Neural cell (in vitro differentiated cells): ENCODE measurements around the gene BCKDHB. TPM values are rescaled to one million over a fixed set of nuclear protein-coding genes. Genes with fewer than 3 reads are reported as not detected.

Source experiments
- H2AFZ ChIP-seq: fragments of 200-600, 300-800 bp; sonication (generic), shearing (Covaris generic); 2 replicates; pipeline ENCODE4 v1.6.0; 2014; ENCODE audit warnings: low read depth, mild to moderate bottlenecking, antibody characterized with exemption, low read length, moderate library complexity
- H3F3A ChIP-seq: fragments of 200-600 bp; shearing (Covaris generic); 2 replicates; pipeline ENCODE4 v1.6.1; 2016; ENCODE audit warnings: mild to moderate bottlenecking, moderate library complexity, mixed read lengths, antibody characterized with exemption, low read length; ENCODE audit not compliant: insufficient read depth, poor library complexity, severe bottlenecking
- H3K27ac ChIP-seq: fragments of 200-600, 300-800 bp; sonication (generic), shearing (Covaris generic); 2 replicates; pipeline ENCODE4 v1.5.1; 2014; ENCODE audit warnings: mild to moderate bottlenecking, low read length, moderate library complexity
- H3K27me3 ChIP-seq: fragments of 300-800, 200-600 bp; sonication (generic), shearing (Covaris generic); 2 replicates; pipeline ENCODE4 v1.6.0; 2014; ENCODE audit warnings: mild to moderate bottlenecking, low read depth, low read length, moderate library complexity; ENCODE audit not compliant: insufficient read depth
- H3K36me3 ChIP-seq: fragments of 300-800, 200-600 bp; sonication (generic), shearing (Covaris generic); 2 replicates; pipeline ENCODE4 v1.5.1; 2014; ENCODE audit warnings: mild to moderate bottlenecking, antibody characterized with exemption, low read length, moderate library complexity; ENCODE audit not compliant: insufficient read depth
- H3K4me2 ChIP-seq: fragments of 300-800, 200-600 bp; sonication (generic), shearing (Covaris generic); 2 replicates; pipeline ENCODE4 v1.6.0; 2014; ENCODE audit warnings: mild to moderate bottlenecking, low read length
- H3K4me3 ChIP-seq: fragments of 300-800, 200-600 bp; sonication (generic), shearing (Covaris generic); 2 replicates; pipeline ENCODE4 v1.5.1; 2014; ENCODE audit warnings: mild to moderate bottlenecking, low read length, moderate library complexity
- H3K79me2 ChIP-seq: fragments of 200-600 bp; shearing (Covaris generic); replicated peaks from 2 replicates; pipeline ENCODE4 v1.6.0; 2014; ENCODE audit warnings: mild to moderate bottlenecking, low read length, moderate library complexity; ENCODE audit not compliant: insufficient read depth
- H3K9ac ChIP-seq: fragments of 300-800, 200-600 bp; sonication (generic), shearing (Covaris generic); 2 replicates; pipeline ENCODE4 v1.6.1; 2016; ENCODE audit warnings: mild to moderate bottlenecking, low read length, mixed read lengths
- H3K9me2 ChIP-seq: fragments of 200-600 bp; shearing (Covaris generic); 2 replicates; pipeline ENCODE4 v1.6.1; 2016; ENCODE audit warnings: mild to moderate bottlenecking, low read length, mixed read lengths; ENCODE audit not compliant: insufficient read depth
- H3K9me3 ChIP-seq: fragments of 200-600, 300-800 bp; sonication (generic), shearing (Covaris generic); 2 replicates; pipeline ENCODE4 v1.6.1; 2016; ENCODE audit warnings: mild to moderate bottlenecking, mixed run types, low read length, moderate library complexity, mixed read lengths
- H4K20me1 ChIP-seq: fragments of 200-600 bp; shearing (Covaris generic); 2 replicates; pipeline ENCODE4 v1.6.1; 2016; ENCODE audit warnings: mild to moderate bottlenecking, mixed run types; ENCODE audit not compliant: insufficient read depth
- EP300 ChIP-seq: fragments of 450-650 bp; conservative IDR thresholded peaks from 2 replicates; pipeline ENCODE4 v1.6.1; 2014; ENCODE audit warnings: antibody characterized with exemption, mild to moderate bottlenecking, moderate library complexity; ENCODE audit not compliant: poor library complexity, severe bottlenecking
- EZH2 ChIP-seq: fragments of 200-600, 300-800 bp; shearing (Covaris generic), sonication (generic); IDR thresholded peaks from 2 replicates; pipeline ENCODE4 v1.6.1; 2014; ENCODE audit warnings: antibody characterized with exemption, low read length, borderline replicate concordance, mild to moderate bottlenecking; ENCODE audit not compliant: insufficient read depth, poor library complexity, severe bottlenecking
- MXI1 ChIP-seq: fragments of 450-650 bp; conservative IDR thresholded peaks from 2 replicates; pipeline ENCODE4 v1.6.1; 2014; ENCODE audit warnings: antibody characterized with exemption, mild to moderate bottlenecking; ENCODE audit not compliant: poor library complexity, severe bottlenecking
- POLR2AphosphoS5 ChIP-seq: IDR thresholded peaks from 2 replicates; pipeline ENCODE4 v1.6.1; 2012
- RAD21 ChIP-seq: fragments of 450-650 bp; conservative IDR thresholded peaks from 2 replicates; pipeline ENCODE4 v1.6.1; 2014; ENCODE audit warnings: antibody characterized with exemption, mild to moderate bottlenecking, moderate library complexity
- SMC3 ChIP-seq: fragments of 450-650 bp; conservative IDR thresholded peaks from 2 replicates; pipeline ENCODE4 v1.6.1; 2014; ENCODE audit warnings: antibody characterized with exemption, mild to moderate bottlenecking, moderate library complexity; ENCODE audit not compliant: poor library complexity
- TAF1 ChIP-seq: IDR thresholded peaks from 2 replicates; pipeline ENCODE4 v1.6.1; 2012; ENCODE audit warnings: low read depth
- polyA plus RNA-seq: library from polyadenylated mRNA; depleted of rRNA; stranded (reverse); fragments of >200 nt; gene quantifications from 2 replicates; pipeline ENCODE4 v1.2.3, GENCODE V29; 2014
- TF ChIP-seq, protein P1 (sequence below): fragments of 450-650 bp; IDR thresholded peaks from 2 replicates; pipeline ENCODE4 v1.5.1; 2014; ENCODE audit warnings: antibody characterized with exemption, mild to moderate bottlenecking, moderate library complexity; ENCODE audit not compliant: poor library complexity, severe bottlenecking
- TF ChIP-seq, protein P2 (sequence below): IDR thresholded peaks from 2 replicates; pipeline ENCODE4 v1.6.1; 2012; ENCODE audit warnings: borderline replicate concordance

The BCKDHB gene
- polyA plus RNA-seq, 1 donor from 2014 or later, result 16.1 TPM

DNA sequence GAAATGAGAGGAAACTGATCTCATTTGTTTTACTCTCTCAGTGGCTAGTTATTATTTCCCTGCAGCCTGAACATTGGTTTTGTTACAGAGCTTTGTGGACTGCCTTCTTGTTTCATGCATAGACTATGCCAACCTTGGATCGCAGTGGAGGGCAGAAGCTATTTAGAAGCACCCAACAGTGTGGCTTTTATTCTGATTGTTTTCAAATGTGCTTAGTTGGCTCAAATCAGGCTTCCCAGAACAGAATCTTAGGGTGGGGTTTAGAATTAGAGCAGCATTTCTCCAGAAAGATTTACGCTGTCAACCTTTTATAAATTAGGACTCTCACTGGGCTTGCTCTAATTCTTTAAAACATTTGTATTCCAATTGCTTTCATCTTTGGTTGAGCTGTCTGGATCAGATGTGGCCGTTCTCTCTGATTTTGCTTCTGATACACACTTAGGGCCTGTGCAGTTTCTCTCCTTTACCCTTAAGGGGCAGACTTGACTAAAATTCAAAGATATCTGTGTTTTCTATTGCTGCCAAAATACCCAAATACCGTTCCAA is 210.3 kb downstream of the BCKDHB start:
- Histone ChIP-seq H3K9me2 (no peaks in the 10 kb centered on the region), H3K9me3 (no peaks in the 10 kb centered on the region), H3K36me3 (no peaks in the 10 kb centered on the region), H3K4me3 (no peak overlapping the region), H3K9ac (no peak overlapping the region), H3K27me3 (no peaks in the 10 kb centered on the region), H3K79me2 (no peaks in the 10 kb centered on the region), H3K4me2 (no peak overlapping the region), H4K20me1 (no peaks in the 10 kb centered on the region), H2AFZ (no peak overlapping the region), H3F3A (no peaks in the 10 kb centered on the region), H3K27ac (no peak overlapping the region)
- no peak for TF ChIP-seq TAF1
- peak; percentile 20 for TF ChIP-seq RAD21
- TF ChIP-seq EP300, result no peak
- TF ChIP-seq SMC3, result no peak
- TF ChIP-seq, protein P1, sequence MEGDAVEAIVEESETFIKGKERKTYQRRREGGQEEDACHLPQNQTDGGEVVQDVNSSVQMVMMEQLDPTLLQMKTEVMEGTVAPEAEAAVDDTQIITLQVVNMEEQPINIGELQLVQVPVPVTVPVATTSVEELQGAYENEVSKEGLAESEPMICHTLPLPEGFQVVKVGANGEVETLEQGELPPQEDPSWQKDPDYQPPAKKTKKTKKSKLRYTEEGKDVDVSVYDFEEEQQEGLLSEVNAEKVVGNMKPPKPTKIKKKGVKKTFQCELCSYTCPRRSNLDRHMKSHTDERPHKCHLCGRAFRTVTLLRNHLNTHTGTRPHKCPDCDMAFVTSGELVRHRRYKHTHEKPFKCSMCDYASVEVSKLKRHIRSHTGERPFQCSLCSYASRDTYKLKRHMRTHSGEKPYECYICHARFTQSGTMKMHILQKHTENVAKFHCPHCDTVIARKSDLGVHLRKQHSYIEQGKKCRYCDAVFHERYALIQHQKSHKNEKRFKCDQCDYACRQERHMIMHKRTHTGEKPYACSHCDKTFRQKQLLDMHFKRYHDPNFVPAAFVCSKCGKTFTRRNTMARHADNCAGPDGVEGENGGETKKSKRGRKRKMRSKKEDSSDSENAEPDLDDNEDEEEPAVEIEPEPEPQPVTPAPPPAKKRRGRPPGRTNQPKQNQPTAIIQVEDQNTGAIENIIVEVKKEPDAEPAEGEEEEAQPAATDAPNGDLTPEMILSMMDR, result peak; percentile 41

GRCh38 chr6:80319196-80319595 is 212.7 kb downstream of the BCKDHB start:
- no peaks in the 10 kb centered on the region for H3K9me3 ChIP-seq
- H3K27me3 ChIP-seq, result no peaks in the 10 kb centered on the region
- no peaks in the 10 kb centered on the region for H3K79me2 ChIP-seq
- H4K20me1 ChIP-seq, result no peaks in the 10 kb centered on the region
- H3K27ac ChIP-seq, result no peak overlapping the region
- H3K9ac ChIP-seq, result no peak overlapping the region
- no peaks in the 10 kb centered on the region for H3K36me3 ChIP-seq
- TF ChIP-seq MXI1 (no peak), TAF1 (no peak), EP300 (no peak), RAD21 (no peak), EZH2 (no peak), SMC3 (no peak), POLR2AphosphoS5 (no peak)
- TF ChIP-seq, protein P2, sequence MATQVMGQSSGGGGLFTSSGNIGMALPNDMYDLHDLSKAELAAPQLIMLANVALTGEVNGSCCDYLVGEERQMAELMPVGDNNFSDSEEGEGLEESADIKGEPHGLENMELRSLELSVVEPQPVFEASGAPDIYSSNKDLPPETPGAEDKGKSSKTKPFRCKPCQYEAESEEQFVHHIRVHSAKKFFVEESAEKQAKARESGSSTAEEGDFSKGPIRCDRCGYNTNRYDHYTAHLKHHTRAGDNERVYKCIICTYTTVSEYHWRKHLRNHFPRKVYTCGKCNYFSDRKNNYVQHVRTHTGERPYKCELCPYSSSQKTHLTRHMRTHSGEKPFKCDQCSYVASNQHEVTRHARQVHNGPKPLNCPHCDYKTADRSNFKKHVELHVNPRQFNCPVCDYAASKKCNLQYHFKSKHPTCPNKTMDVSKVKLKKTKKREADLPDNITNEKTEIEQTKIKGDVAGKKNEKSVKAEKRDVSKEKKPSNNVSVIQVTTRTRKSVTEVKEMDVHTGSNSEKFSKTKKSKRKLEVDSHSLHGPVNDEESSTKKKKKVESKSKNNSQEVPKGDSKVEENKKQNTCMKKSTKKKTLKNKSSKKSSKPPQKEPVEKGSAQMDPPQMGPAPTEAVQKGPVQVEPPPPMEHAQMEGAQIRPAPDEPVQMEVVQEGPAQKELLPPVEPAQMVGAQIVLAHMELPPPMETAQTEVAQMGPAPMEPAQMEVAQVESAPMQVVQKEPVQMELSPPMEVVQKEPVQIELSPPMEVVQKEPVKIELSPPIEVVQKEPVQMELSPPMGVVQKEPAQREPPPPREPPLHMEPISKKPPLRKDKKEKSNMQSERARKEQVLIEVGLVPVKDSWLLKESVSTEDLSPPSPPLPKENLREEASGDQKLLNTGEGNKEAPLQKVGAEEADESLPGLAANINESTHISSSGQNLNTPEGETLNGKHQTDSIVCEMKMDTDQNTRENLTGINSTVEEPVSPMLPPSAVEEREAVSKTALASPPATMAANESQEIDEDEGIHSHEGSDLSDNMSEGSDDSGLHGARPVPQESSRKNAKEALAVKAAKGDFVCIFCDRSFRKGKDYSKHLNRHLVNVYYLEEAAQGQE, result no peak
- TF ChIP-seq, protein P1, result no peak
- H3K9me2 ChIP-seq, result no peaks in the 10 kb centered on the region
- no peak overlapping the region for H2AFZ ChIP-seq
- no peak overlapping the region for H3K4me3 ChIP-seq
- no peaks in the 10 kb centered on the region for H3F3A ChIP-seq
- no peak overlapping the region for H3K4me2 ChIP-seq
